PC-9 (cell line): Measurements from ENCODE around the gene ATP6V0B. TPM values are rescaled to one million over a fixed set of nuclear protein-coding genes. Genes with fewer than 3 reads are reported as not detected.
A peak's percentile ranks its signal among the peaks of the same experiment; 100 is the strongest.

Experiments
- BruUV-seq: library from RNA; stranded (reverse); fragments of 400-500 nt; replicated peaks from 2 replicates; lab custom pipeline; 2021; lab: Mats Ljungman, UMichigan
- CTCF ChIA-PET: fragments of 300-600 bp; sonication (Branson Sonifier 250); formaldehyde crosslinking; loops from one replicate; lab custom pipeline; 2022; ENCODE audit warnings: antibody characterized with exemption; lab: Charles Lee
- POLR2A ChIA-PET: fragments of 300-600 bp; sonication (Branson Sonifier 250); formaldehyde crosslinking; loops from one replicate; lab custom pipeline; 2022; ENCODE audit warnings: antibody characterized with exemption; ENCODE audit not compliant: unreplicated experiment; lab: Charles Lee
- DNase-seq, 2 experiments: peaks; one replicate each; pipeline versions ENCODE4 v3.0.0 to v3.0.0-alpha.2; 2015 to 2022; ENCODE audit warnings: mixed read lengths in 1 of 2
- H2AFZ ChIP-seq: fragments of 200-600 bp; sonication (generic); 2 replicates; pipeline ENCODE4 v1.8.1; 2017; ENCODE audit warnings: antibody characterized with exemption
- H3F3A ChIP-seq: fragments of 200-600 bp; sonication (generic); 2 replicates; pipeline ENCODE4 v1.8.1; 2017; ENCODE audit warnings: antibody characterized with exemption, mild to moderate bottlenecking, low read depth; ENCODE audit not compliant: insufficient read depth
- H3K27ac ChIP-seq: fragments of 200-600 bp; sonication (generic); 2 replicates; pipeline ENCODE4 v1.6.1; 2016; ENCODE audit warnings: mixed run types
- H3K27me3 ChIP-seq: fragments of 200-600 bp; sonication (generic); 2 replicates; pipeline ENCODE4 v1.6.1; 2016; ENCODE audit warnings: low read depth, mixed run types; ENCODE audit not compliant: insufficient read depth
- H3K36me3 ChIP-seq: fragments of 200-600 bp; sonication (generic); 2 replicates; pipeline ENCODE4 v1.6.1; 2016; ENCODE audit warnings: low read depth, mixed run types
- H3K4me1 ChIP-seq: fragments of 200-600 bp; sonication (generic); replicated peaks from 2 replicates; pipeline ENCODE4 v1.6.1; 2016; ENCODE audit warnings: mixed run types; ENCODE audit not compliant: insufficient read depth
- H3K4me2 ChIP-seq: fragments of 200-600 bp; sonication (generic); 2 replicates; pipeline ENCODE4 v1.6.1; 2017; ENCODE audit warnings: mixed run types
- H3K4me3 ChIP-seq: fragments of 200-600 bp; sonication (generic); 2 replicates; pipeline ENCODE4 v1.6.1; 2016; ENCODE audit warnings: mixed run types
- H3K79me2 ChIP-seq: fragments of 200-600 bp; sonication (generic); 2 replicates; pipeline ENCODE4 v1.6.1; 2017; ENCODE audit warnings: low read depth, mixed run types
- H3K9me2 ChIP-seq: fragments of 200-600 bp; sonication (generic); 2 replicates; pipeline ENCODE4 v1.8.1; 2017; ENCODE audit warnings: mild to moderate bottlenecking; ENCODE audit not compliant: insufficient read depth
- H3K9me3 ChIP-seq: fragments of 200-600 bp; sonication (generic); 2 replicates; pipeline ENCODE4 v1.8.1; 2016; ENCODE audit warnings: low read depth; ENCODE audit not compliant: insufficient read depth
- H4K20me1 ChIP-seq: fragments of 200-600 bp; sonication (generic); 2 replicates; pipeline ENCODE4 v1.8.1; 2017; ENCODE audit not compliant: insufficient read depth
- EZH2 ChIP-seq: fragments of 200-600 bp; sonication (generic); IDR thresholded peaks from 2 replicates; pipeline ENCODE4 v1.8.0; 2017; ENCODE audit warnings: antibody characterized with exemption, low read depth
- intact Hi-C: fragments of 100-400 bp; cut with micrococcal nuclease; formaldehyde crosslinking; loops from one replicate; pipeline ENCODE4 v1.10.0; 2022; ENCODE audit not compliant: unreplicated experiment
- total RNA-seq: library from RNA; stranded (reverse); gene quantifications from 2 replicates; pipeline ENCODE4 v1.2.3, GENCODE V29; 2021
- TF ChIP-seq, protein P1 (sequence below): fragments of 200-600 bp; sonication (generic); conservative IDR thresholded peaks from 2 replicates; pipeline ENCODE4 v1.6.1; 2017; ENCODE audit warnings: mixed run types, antibody characterized with exemption, mild to moderate bottlenecking, moderate library complexity

The ATP6V0B gene
- total RNA-seq, 1 experiment from 2014 or later: 125 TPM

DNA sequence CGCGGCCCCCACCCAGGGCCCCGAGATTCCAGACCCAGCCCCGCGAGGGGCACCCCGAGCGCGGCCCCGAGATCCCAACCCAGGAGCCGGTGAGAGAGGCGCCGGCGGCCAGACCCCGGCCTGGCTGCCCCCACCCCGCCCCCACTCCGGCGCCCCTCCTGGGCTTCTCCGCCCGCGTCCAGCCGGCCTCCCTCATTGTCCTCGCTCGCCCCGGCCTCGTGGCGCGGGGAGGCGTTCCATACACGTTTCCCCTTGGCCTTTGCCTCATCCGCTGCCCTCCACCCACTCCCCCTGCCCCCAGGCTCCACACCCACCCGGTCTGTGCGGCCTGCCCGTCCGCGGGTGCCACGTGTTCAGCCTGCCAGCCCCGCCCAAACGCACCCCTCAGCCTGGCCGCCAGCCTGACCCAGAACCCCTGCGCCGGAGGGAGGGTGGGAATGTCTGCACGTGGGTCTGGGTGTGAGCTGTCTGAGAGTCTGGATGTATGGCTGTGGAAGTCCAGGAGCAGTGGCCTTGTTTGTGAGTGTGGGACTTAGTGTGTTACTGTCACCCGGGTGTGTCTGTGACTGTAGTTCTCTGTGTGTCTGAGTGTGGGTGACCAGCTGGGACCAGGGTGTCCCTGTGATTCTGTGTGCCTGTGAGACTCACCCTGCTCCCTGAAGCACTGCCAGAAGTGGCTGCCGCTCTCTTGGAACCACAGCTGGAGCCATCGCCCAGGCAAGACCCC, 4.9 kb downstream of the ATP6V0B start:
- Histone ChIP-seq H3K79me2 (peaks cover 69% of the 10 kb centered on the region), H3K4me1 (peaks cover 45% of the 10 kb centered on the region), H3K27ac (peak overlapping the region; percentile 38; the same call in 1 of the 2 replicates), H3K36me3 (peaks cover 16% of the 10 kb centered on the region), H2AFZ (0 out of 2 replicates have a peak overlapping the region, but pooled peaks have one; percentile 53), H4K20me1 (peaks cover 12% of the 10 kb centered on the region; the same call in 1 of the 2 replicates), H3K9me2 (no peaks in the 10 kb centered on the region), H3K4me3 (peak overlapping the region; percentile 81), H3K9me3 (no peaks in the 10 kb centered on the region), H3K4me2 (peak overlapping the region; percentile 88), H3F3A (peaks cover 33% of the 10 kb centered on the region; the same call in 1 of the 2 replicates), H3K27me3 (no peaks in the 10 kb centered on the region)
- peak; percentile 35 to 65 for DNase-seq
- ChIA-PET CTCF (no interaction called here), POLR2A (no interaction called here)
- BruUV-seq: TSS peak; percentile 12
- TF ChIP-seq EZH2: no peak
- TF ChIP-seq, protein P1, sequence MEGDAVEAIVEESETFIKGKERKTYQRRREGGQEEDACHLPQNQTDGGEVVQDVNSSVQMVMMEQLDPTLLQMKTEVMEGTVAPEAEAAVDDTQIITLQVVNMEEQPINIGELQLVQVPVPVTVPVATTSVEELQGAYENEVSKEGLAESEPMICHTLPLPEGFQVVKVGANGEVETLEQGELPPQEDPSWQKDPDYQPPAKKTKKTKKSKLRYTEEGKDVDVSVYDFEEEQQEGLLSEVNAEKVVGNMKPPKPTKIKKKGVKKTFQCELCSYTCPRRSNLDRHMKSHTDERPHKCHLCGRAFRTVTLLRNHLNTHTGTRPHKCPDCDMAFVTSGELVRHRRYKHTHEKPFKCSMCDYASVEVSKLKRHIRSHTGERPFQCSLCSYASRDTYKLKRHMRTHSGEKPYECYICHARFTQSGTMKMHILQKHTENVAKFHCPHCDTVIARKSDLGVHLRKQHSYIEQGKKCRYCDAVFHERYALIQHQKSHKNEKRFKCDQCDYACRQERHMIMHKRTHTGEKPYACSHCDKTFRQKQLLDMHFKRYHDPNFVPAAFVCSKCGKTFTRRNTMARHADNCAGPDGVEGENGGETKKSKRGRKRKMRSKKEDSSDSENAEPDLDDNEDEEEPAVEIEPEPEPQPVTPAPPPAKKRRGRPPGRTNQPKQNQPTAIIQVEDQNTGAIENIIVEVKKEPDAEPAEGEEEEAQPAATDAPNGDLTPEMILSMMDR: no peak
- intact Hi-C loops: loop anchor here (1.0 to 10.0 kb wide), 2 partner anchors 12 to 275 kb away; partner anchors contain the start of genes CCDC24 and ST3GAL3

GRCh38 chr1:43980255-43981134, 5.7 kb downstream of the ATP6V0B start:
- ChIA-PET CTCF (interaction anchor here (0.5 kb wide), 1 partner anchor 45 kb away, joined by 4 read pairs; no protein-coding TSS in a partner anchor), POLR2A (no interaction called here)
- H3K9me2 ChIP-seq: no peaks in the 10 kb centered on the region
- H3K9me3 ChIP-seq: no peaks in the 10 kb centered on the region
- peaks cover 12% of the 10 kb centered on the region; the same call in 1 of the 2 replicates for H4K20me1 ChIP-seq
- peaks cover 33% of the 10 kb centered on the region; the same call in 1 of the 2 replicates for H3F3A ChIP-seq
- H3K79me2 ChIP-seq: peaks cover 63% of the 10 kb centered on the region
- peak in 1 of 2 experiments; percentile 55 for DNase-seq
- peak overlapping the region; percentile 88 for H3K4me2 ChIP-seq
- no peaks in the 10 kb centered on the region for H3K27me3 ChIP-seq
- peaks cover 17% of the 10 kb centered on the region for H3K36me3 ChIP-seq
- no TSS peak for BruUV-seq
- peak overlapping the region; percentile 81 for H3K4me3 ChIP-seq
- TF ChIP-seq, protein P1: no peak
- no peak for TF ChIP-seq EZH2
- H2AFZ ChIP-seq: no peak overlapping the region
- peaks cover 45% of the 10 kb centered on the region for H3K4me1 ChIP-seq
- peak overlapping the region; percentile 38; the same call in 1 of the 2 replicates for H3K27ac ChIP-seq
- intact Hi-C loops: loop anchor here (1.0 kb wide), 1 partner anchor 11 kb away; the partner anchor contains the start of gene CCDC24

- Histone ChIP-seq H4K20me1 (peaks cover 12% of the 10 kb centered on the region; the same call in 1 of the 2 replicates), H3K4me2 (peak overlapping the region; percentile 88; the same call in 1 of the 2 replicates), H3K27ac (no peak overlapping the region), H3K36me3 (peaks cover 23% of the 10 kb centered on the region), H3K27me3 (no peaks in the 10 kb centered on the region), H3K4me1 (peaks cover 39% of the 10 kb centered on the region), H3K9me2 (no peaks in the 10 kb centered on the region), H2AFZ (no peak overlapping the region), H3K4me3 (no peak overlapping the region), H3K79me2 (peaks cover 57% of the 10 kb centered on the region), H3K9me3 (no peaks in the 10 kb centered on the region), H3F3A (peaks cover 37% of the 10 kb centered on the region; the same call in 1 of the 2 replicates)
- no TSS peak for BruUV-seq
- ChIA-PET POLR2A (no interaction called here), CTCF (no interaction called here)
- intact Hi-C loops: no loop called here
- TF ChIP-seq, protein P1: no peak
- TF ChIP-seq EZH2: no peak
- DNase-seq: peak in 1 of 2 experiments; percentile 26
These were observed 6.4 kb downstream of the ATP6V0B start for GRCh38 chr1:43981135-43981491.
